ENCODE results near the gene SUB1.
"Not testable (repeated sequence)": the region's sequence is repeated elsewhere in the genome, so short reads cannot be mapped to it uniquely, and the experiment has no call there.

The SUB1 gene

GRCh38 chr5:32565145-32565544 is 20.2 kb upstream of the SUB1 start:
- DNase-seq (ENCODE audit: low read depth in 2 of 2), result no peak

GRCh38 chr5:32566319-32567111 is 18.8 kb upstream of the SUB1 start:
- DNase-seq (ENCODE audit: low read depth in 2 of 2), result no peak

GRCh38 chr5:32571128-32571527 is 14.2 kb upstream of the SUB1 start:
- DNase-seq (ENCODE audit: low read depth in 2 of 2), result no peak

- no peak for DNase-seq (ENCODE audit: low read depth in 2 of 2)
Measured at GRCh38 chr5:32572778-32573480, 12.4 kb upstream of the SUB1 start.

GRCh38 chr5:32573481-32573854 is 11.9 kb upstream of the SUB1 start:
- DNase-seq (ENCODE audit: low read depth in 2 of 2), result not testable (repeated sequence)

- DNase-seq (ENCODE audit: low read depth in 2 of 2), result no peak
Measured at GRCh38 chr5:32574540-32575175, 10.7 kb upstream of the SUB1 start.

GRCh38 chr5:32578363-32578762 is 7.0 kb upstream of the SUB1 start:
- no peak for DNase-seq (ENCODE audit: low read depth in 2 of 2)

GRCh38 chr5:32578764-32579163 is 6.6 kb upstream of the SUB1 start:
- no peak for DNase-seq (ENCODE audit: low read depth in 2 of 2)

GRCh38 chr5:32581010-32581785 is 4.2 kb upstream of the SUB1 start:
- DNase-seq (ENCODE audit: low read depth in 2 of 2), result no peak

GRCh38 chr5:32583582-32584232 is 1.6 kb upstream of the SUB1 start:
- DNase-seq (ENCODE audit: low read depth in 2 of 2), result no peak

- DNase-seq (ENCODE audit: low read depth in 2 of 2), result no peak
Measured at GRCh38 chr5:32584646-32585045, 711 bp upstream of the SUB1 start.

GRCh38 chr5:32585122-32585445 is 273 bp upstream of the SUB1 start:
- no peak for DNase-seq (ENCODE audit: low read depth in 2 of 2)

- DNase-seq (ENCODE audit: low read depth in 2 of 2), result no peak
Measured at GRCh38 chr5:32586276-32586599, 881 bp downstream of the SUB1 start.

- DNase-seq (ENCODE audit: low read depth in 2 of 2), result no peak
Measured at GRCh38 chr5:32587067-32587551, 1.8 kb downstream of the SUB1 start.

- DNase-seq (ENCODE audit: low read depth in 2 of 2), result no peak
Measured at GRCh38 chr5:32589416-32589815, 4.1 kb downstream of the SUB1 start.

- DNase-seq (ENCODE audit: low read depth in 2 of 2), result no peak
Measured at GRCh38 chr5:32589942-32590869, 4.8 kb downstream of the SUB1 start.

GRCh38 chr5:32595118-32595517 is 9.8 kb downstream of the SUB1 start:
- DNase-seq (ENCODE audit: low read depth in 2 of 2), result no peak

GRCh38 chr5:32597041-32597629 is 11.8 kb downstream of the SUB1 start:
- no peak for DNase-seq (ENCODE audit: low read depth in 2 of 2)

- DNase-seq (ENCODE audit: low read depth in 2 of 2), result no peak
Measured at GRCh38 chr5:32598260-32598937, 13.0 kb downstream of the SUB1 start.

Data from stimulated activated CD8-positive, alpha-beta memory T cell treated with anti-CD3 and anti-CD28 coated beads, Interleukin-2, amount 100 ng/mL, for 1 hour (primary cell).